ENCODE results near the gene XRCC5. TPM values are rescaled to one million over a fixed set of nuclear protein-coding genes. Genes with fewer than 3 reads are reported as not detected.

The XRCC5 gene
- total and polyA plus RNA-seq, 10 of the 15 experiments (the other 5 are each of a cell fraction or from before 2014, with no cell fraction given): 259 to 815 (median 530) TPM

- TF ChIP-seq NFXL1 (IDR thresholded peaks at IDR 0.05; ENCODE audit: borderline replicate concordance): no peak
- TF ChIP-seq, protein P1, sequence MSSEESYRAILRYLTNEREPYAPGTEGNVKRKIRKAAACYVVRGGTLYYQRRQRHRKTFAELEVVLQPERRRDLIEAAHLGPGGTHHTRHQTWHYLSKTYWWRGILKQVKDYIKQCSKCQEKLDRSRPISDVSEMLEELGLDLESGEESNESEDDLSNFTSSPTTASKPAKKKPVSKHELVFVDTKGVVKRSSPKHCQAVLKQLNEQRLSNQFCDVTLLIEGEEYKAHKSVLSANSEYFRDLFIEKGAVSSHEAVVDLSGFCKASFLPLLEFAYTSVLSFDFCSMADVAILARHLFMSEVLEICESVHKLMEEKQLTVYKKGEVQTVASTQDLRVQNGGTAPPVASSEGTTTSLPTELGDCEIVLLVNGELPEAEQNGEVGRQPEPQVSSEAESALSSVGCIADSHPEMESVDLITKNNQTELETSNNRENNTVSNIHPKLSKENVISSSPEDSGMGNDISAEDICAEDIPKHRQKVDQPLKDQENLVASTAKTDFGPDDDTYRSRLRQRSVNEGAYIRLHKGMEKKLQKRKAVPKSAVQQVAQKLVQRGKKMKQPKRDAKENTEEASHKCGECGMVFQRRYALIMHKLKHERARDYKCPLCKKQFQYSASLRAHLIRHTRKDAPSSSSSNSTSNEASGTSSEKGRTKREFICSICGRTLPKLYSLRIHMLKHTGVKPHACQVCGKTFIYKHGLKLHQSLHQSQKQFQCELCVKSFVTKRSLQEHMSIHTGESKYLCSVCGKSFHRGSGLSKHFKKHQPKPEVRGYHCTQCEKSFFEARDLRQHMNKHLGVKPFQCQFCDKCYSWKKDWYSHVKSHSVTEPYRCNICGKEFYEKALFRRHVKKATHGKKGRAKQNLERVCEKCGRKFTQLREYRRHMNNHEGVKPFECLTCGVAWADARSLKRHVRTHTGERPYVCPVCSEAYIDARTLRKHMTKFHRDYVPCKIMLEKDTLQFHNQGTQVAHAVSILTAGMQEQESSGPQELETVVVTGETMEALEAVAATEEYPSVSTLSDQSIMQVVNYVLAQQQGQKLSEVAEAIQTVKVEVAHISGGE (CRISPR knock-in tag; IDR thresholded peaks at IDR 0.05): no peak
- no peak for TF ChIP-seq ASH2L (IDR thresholded peaks at IDR 0.05; ENCODE audit: borderline replicate concordance, low read depth)
These were observed 42.9 kb upstream of the XRCC5 start (continued) for GRCh38 chr2:216066230-216066629.

GRCh38 chr2:216069028-216069427 is 40.1 kb upstream of the XRCC5 start:
- in situ Hi-C loops (cut with MboI) (no loop called here), intact Hi-C loops (cut with micrococcal nuclease; ENCODE audit: unreplicated experiment) (no loop called here)
- TF ChIP-seq, protein P2, sequence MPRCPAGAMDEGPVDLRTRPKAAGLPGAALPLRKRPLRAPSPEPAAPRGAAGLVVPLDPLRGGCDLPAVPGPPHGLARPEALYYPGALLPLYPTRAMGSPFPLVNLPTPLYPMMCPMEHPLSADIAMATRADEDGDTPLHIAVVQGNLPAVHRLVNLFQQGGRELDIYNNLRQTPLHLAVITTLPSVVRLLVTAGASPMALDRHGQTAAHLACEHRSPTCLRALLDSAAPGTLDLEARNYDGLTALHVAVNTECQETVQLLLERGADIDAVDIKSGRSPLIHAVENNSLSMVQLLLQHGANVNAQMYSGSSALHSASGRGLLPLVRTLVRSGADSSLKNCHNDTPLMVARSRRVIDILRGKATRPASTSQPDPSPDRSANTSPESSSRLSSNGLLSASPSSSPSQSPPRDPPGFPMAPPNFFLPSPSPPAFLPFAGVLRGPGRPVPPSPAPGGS (IDR thresholded peaks at IDR 0.05; ENCODE audit: borderline replicate concordance, insufficient read depth, low read depth, low read length, poor library complexity, severe bottlenecking): no peak
- no peak for TF ChIP-seq YBX1 (IDR thresholded peaks at IDR 0.05)
- Histone ChIP-seq H3K9ac (ENCODE audit: control insufficient read depth, insufficient read depth, low read length) (no peak overlapping the region), H2AFZ (ENCODE audit: control insufficient read depth, low read depth, low read length) (no peak overlapping the region), H3K27ac (ENCODE audit: control insufficient read depth, insufficient read depth) (no peak overlapping the region), H3K36me3 (ENCODE audit: control insufficient read depth in 2 of 2, insufficient read depth in 2 of 2, low read length in 1 of 2) (peaks cover 0 to 6% of the 10 kb centered on the region in 2 experiments; a peak in 1 of 4 replicates), H3K79me2 (ENCODE audit: control insufficient read depth, insufficient read depth, low read length) (no peaks in the 10 kb centered on the region), H4K20me1 (ENCODE audit: control insufficient read depth, insufficient read depth) (no peaks in the 10 kb centered on the region), H3K27me3 (replicated peaks in 1 of 2; ENCODE audit: control insufficient read depth in 2 of 2, insufficient read depth in 2 of 2, low read length in 1 of 2) (no peaks in the 10 kb centered on the region), H3K9me3 (replicated peaks; ENCODE audit: control insufficient read depth, insufficient read depth, low read length) (no peaks in the 10 kb centered on the region), H3K4me2 (ENCODE audit: control insufficient read depth, insufficient read depth) (no peak overlapping the region), H3K4me1 (ENCODE audit: control insufficient read depth, insufficient read depth, low read length) (no peaks in the 10 kb centered on the region), H3K4me3 (no peak overlapping the region)
- ATAC-seq: no peak; the same call in 1 of the 3 replicates
- ChIA-PET SMC1A (ENCODE audit: uncharacterized antibody, unreplicated experiment) (interaction anchor here (0.9 to 2.5 kb wide), 7 partner anchors 10 to 40 kb away, joined by 3 to 12 read pairs (median 4); partner anchors contain the start of genes PECR, TMEM169 and XRCC5), RAD21 (ENCODE audit: unreplicated experiment) (interaction anchor here (0.7 kb wide), 1 partner anchor 58 kb away, joined by 3 read pairs; no protein-coding TSS in a partner anchor), POLR2A (interaction anchor here (0.6 to 1.1 kb wide), 2 partner anchors 10 to 13 kb away, joined by 3 to 5 read pairs; no protein-coding TSS in a partner anchor), CTCF (interaction anchor here (0.9 to 1.9 kb wide), 5 partner anchors 10 to 154 kb away, joined by 3 to 8 read pairs (median 4); no protein-coding TSS in a partner anchor)
- WGBS (ENCODE audit: insufficient coverage, insufficient replicate concordance, low lambda C conversion rate, missing lambda C conversion rate): 94% methylated on average over 2 of the region's 2 CpGs
- FAIRE-seq: no peak
- no TSS peak for BruUV-seq (replicated peaks)
- DNase-seq (ENCODE audit: low read depth, low spot score): no peak

All from GM12878 (cell line).